Activated CD4-positive, alpha-beta T cell treated with anti-CD3 and anti-CD28 coated beads, Interleukin-2, amount 10 ng/mL, durations not matched to agents 24 days and 14 days (primary cell): ENCODE measurements around the gene DIS3L. TPM values are rescaled to one million over a fixed set of nuclear protein-coding genes. Genes with fewer than 3 reads are reported as not detected.
"Not testable (repeated sequence)": the region's sequence is repeated elsewhere in the genome, so short reads cannot be mapped to it uniquely, and the experiment has no call there.

Experiments used
- DNase-seq: peaks from one replicate; pipeline ENCODE4 v3.0.0; 2022
- H3K27ac Mint-ChIP-seq: one replicate; pipeline ENCODE4 v1.8.0; 2022; ENCODE audit warnings: mild to moderate bottlenecking, mixed read lengths
- H3K27me3 Mint-ChIP-seq: one replicate; pipeline ENCODE4 v1.8.0; 2022; ENCODE audit warnings: mixed read lengths
- H3K36me3 Mint-ChIP-seq: one replicate; pipeline ENCODE4 v1.8.0; 2022; ENCODE audit warnings: low read depth, mild to moderate bottlenecking, mixed read lengths
- H3K4me1 Mint-ChIP-seq: one replicate; pipeline ENCODE4 v1.8.0; 2021; ENCODE audit warnings: mixed read lengths
- H3K4me3 Mint-ChIP-seq: one replicate; pipeline ENCODE4 v1.8.0; 2022; ENCODE audit warnings: mild to moderate bottlenecking, moderate library complexity, mixed read lengths
- H3K9me3 Mint-ChIP-seq: one replicate; pipeline ENCODE4 v1.8.0; 2021; ENCODE audit warnings: mixed read lengths
- intact Hi-C: fragments of 100-400 bp; cut with micrococcal nuclease; formaldehyde crosslinking; loops from one replicate; pipeline ENCODE4 v1.15.1; 2023
- total RNA-seq: library from RNA; stranded (reverse); gene quantifications from 2 replicates; pipeline ENCODE4 v1.2.3, GENCODE V29; 2022

The DIS3L gene
- total RNA-seq, 1 donor from 2014 or later, result 57.2 TPM

GRCh38 chr15:66308531-66308930 is 15.2 kb downstream of the DIS3L start:
- no peak for DNase-seq
- Mint-ChIP-seq H3K4me1 (peaks cover 2% of the 10 kb centered on the region), H3K36me3 (peaks cover 44% of the 10 kb centered on the region), H3K27me3 (no peaks in the 10 kb centered on the region), H3K4me3 (no peak overlapping the region), H3K27ac (no peak overlapping the region), H3K9me3 (no peaks in the 10 kb centered on the region)
- intact Hi-C loops, result no loop called here

- Mint-ChIP-seq H3K27ac (no peak overlapping the region), H3K9me3 (no peaks in the 10 kb centered on the region), H3K4me1 (peaks cover 2% of the 10 kb centered on the region), H3K36me3 (peaks cover 44% of the 10 kb centered on the region), H3K27me3 (no peaks in the 10 kb centered on the region), H3K4me3 (no peak overlapping the region)
- intact Hi-C loops, result no loop called here
- no peak for DNase-seq
These were observed 16.5 kb downstream of the DIS3L start for GRCh38 chr15:66309828-66310227.

GRCh38 chr15:66310786-66311185 is 17.4 kb downstream of the DIS3L start:
- DNase-seq, result no peak
- H3K4me3 Mint-ChIP-seq, result no peak overlapping the region
- no peaks in the 10 kb centered on the region for H3K27me3 Mint-ChIP-seq
- peaks cover 46% of the 10 kb centered on the region for H3K36me3 Mint-ChIP-seq
- no peaks in the 10 kb centered on the region for H3K4me1 Mint-ChIP-seq
- no peaks in the 10 kb centered on the region for H3K9me3 Mint-ChIP-seq
- intact Hi-C loops, result no loop called here
- no peak overlapping the region for H3K27ac Mint-ChIP-seq

GRCh38 chr15:66312144-66312543 is 18.8 kb downstream of the DIS3L start:
- no peak for DNase-seq
- intact Hi-C loops, result no loop called here
- Mint-ChIP-seq H3K36me3 (peaks cover 52% of the 10 kb centered on the region), H3K9me3 (no peaks in the 10 kb centered on the region), H3K4me3 (no peak overlapping the region), H3K27me3 (no peaks in the 10 kb centered on the region), H3K27ac (no peak overlapping the region), H3K4me1 (no peaks in the 10 kb centered on the region)

GRCh38 chr15:66323312-66323928 is 30.1 kb downstream of the DIS3L start:
- no peaks in the 10 kb centered on the region for H3K9me3 Mint-ChIP-seq
- peaks cover 2% of the 10 kb centered on the region for H3K4me1 Mint-ChIP-seq
- no peak overlapping the region for H3K27ac Mint-ChIP-seq
- no peaks in the 10 kb centered on the region for H3K27me3 Mint-ChIP-seq
- intact Hi-C loops, result no loop called here
- DNase-seq, result no peak
- peaks cover 45% of the 10 kb centered on the region for H3K36me3 Mint-ChIP-seq
- no peak overlapping the region for H3K4me3 Mint-ChIP-seq

GRCh38 chr15:66326051-66326450 is 32.7 kb downstream of the DIS3L start:
- Mint-ChIP-seq H3K27me3 (no peaks in the 10 kb centered on the region), H3K9me3 (no peaks in the 10 kb centered on the region), H3K27ac (no peak overlapping the region), H3K4me3 (no peak overlapping the region), H3K36me3 (peaks cover 48% of the 10 kb centered on the region), H3K4me1 (no peaks in the 10 kb centered on the region)
- intact Hi-C loops, result no loop called here
- no peak for DNase-seq

- Mint-ChIP-seq H3K36me3 (peaks cover 48% of the 10 kb centered on the region), H3K4me1 (no peaks in the 10 kb centered on the region), H3K4me3 (no peak overlapping the region), H3K9me3 (no peaks in the 10 kb centered on the region), H3K27me3 (no peaks in the 10 kb centered on the region), H3K27ac (no peak overlapping the region)
- DNase-seq, result no peak
- intact Hi-C loops, result no loop called here
These were observed 34.4 kb downstream of the DIS3L start for GRCh38 chr15:66327736-66328135.

- H3K27ac Mint-ChIP-seq, result no peak overlapping the region
- H3K27me3 Mint-ChIP-seq, result no peaks in the 10 kb centered on the region
- H3K4me1 Mint-ChIP-seq, result no peaks in the 10 kb centered on the region
- no peak overlapping the region for H3K4me3 Mint-ChIP-seq
- DNase-seq, result no peak
- no peaks in the 10 kb centered on the region for H3K9me3 Mint-ChIP-seq
- H3K36me3 Mint-ChIP-seq, result peaks cover 47% of the 10 kb centered on the region
- intact Hi-C loops, result no loop called here
These were observed 35.4 kb downstream of the DIS3L start for GRCh38 chr15:66328771-66329170.

GRCh38 chr15:66348530-66348929 is 55.2 kb downstream of the DIS3L start:
- H3K9me3 Mint-ChIP-seq, DNase-seq, H3K4me3 Mint-ChIP-seq, H3K27ac Mint-ChIP-seq, H3K4me1 Mint-ChIP-seq, intact Hi-C loops, H3K27me3 Mint-ChIP-seq: not testable (repeated sequence)
- H3K36me3 Mint-ChIP-seq, result peaks cover 41% of the 10 kb centered on the region

- no peaks in the 10 kb centered on the region for H3K27me3 Mint-ChIP-seq
- intact Hi-C loops, result loop anchor here (1.0 to 5.0 kb wide), 6 partner anchors 14 to 149 kb away; partner anchors contain the start of genes DIS3L, MAP2K1, SNAPC5 and ZWILCH
- no peaks in the 10 kb centered on the region for H3K9me3 Mint-ChIP-seq
- peaks cover 23% of the 10 kb centered on the region for H3K4me1 Mint-ChIP-seq
- H3K36me3 Mint-ChIP-seq, result peaks cover 21% of the 10 kb centered on the region
- peak overlapping the region; percentile 96 for H3K27ac Mint-ChIP-seq
- no peak for DNase-seq
- H3K4me3 Mint-ChIP-seq, result peak overlapping the region; percentile 93
These were observed 62.6 kb downstream of the DIS3L start for GRCh38 chr15:66356077-66356358.

- Mint-ChIP-seq H3K9me3 (no peaks in the 10 kb centered on the region), H3K4me3 (peak within 1 kb of the TSS; percentile 93), H3K27me3 (no peaks in the 10 kb centered on the region), H3K36me3 (peaks cover 20% of the 10 kb centered on the region), H3K27ac (peak within 1 kb of the TSS; percentile 96), H3K4me1 (peaks cover 23% of the 10 kb centered on the region)
- intact Hi-C loops, result loop anchor here (1.0 to 5.0 kb wide), 6 partner anchors 14 to 149 kb away; partner anchors contain the start of genes DIS3L, MAP2K1, SNAPC5 and ZWILCH
- DNase-seq, result peak; percentile 99
These were observed 63.2 kb downstream of the DIS3L start, which contains the start of gene TIPIN for GRCh38 chr15:66356359-66357236. TIPIN (minus strand) TSS chr15:66356685; CDS start chr15:66352947, 3,738 bp downstream.

- Mint-ChIP-seq H3K27me3 (no peaks in the 10 kb centered on the region), H3K4me3 (no peak overlapping the region), H3K4me1 (peaks cover 11% of the 10 kb centered on the region), H3K9me3 (no peaks in the 10 kb centered on the region), H3K36me3 (peaks cover 7% of the 10 kb centered on the region), H3K27ac (no peak overlapping the region)
- no peak for DNase-seq
- intact Hi-C loops, result loop anchor here (5.0 kb wide), 1 partner anchor 67 kb away; the partner anchor contains the start of gene DIS3L
These were observed 66.4 kb downstream of the DIS3L start for GRCh38 chr15:66359740-66360139.

- H3K4me1 Mint-ChIP-seq, H3K4me3 Mint-ChIP-seq, DNase-seq, H3K27ac Mint-ChIP-seq, H3K27me3 Mint-ChIP-seq, H3K9me3 Mint-ChIP-seq, intact Hi-C loops, H3K36me3 Mint-ChIP-seq: not testable (repeated sequence)
These were observed 68.5 kb downstream of the DIS3L start for GRCh38 chr15:66361745-66362460.

- no peak for DNase-seq
- Mint-ChIP-seq H3K36me3 (no peaks in the 10 kb centered on the region), H3K27me3 (no peaks in the 10 kb centered on the region), H3K4me1 (no peaks in the 10 kb centered on the region), H3K9me3 (no peaks in the 10 kb centered on the region), H3K27ac (no peak overlapping the region), H3K4me3 (no peak overlapping the region)
- intact Hi-C loops, result no loop called here
These were observed 69.4 kb downstream of the DIS3L start for GRCh38 chr15:66362776-66363175.
